ENCODE results near the gene CNKSR2.

CNKSR2 gene

DNA sequence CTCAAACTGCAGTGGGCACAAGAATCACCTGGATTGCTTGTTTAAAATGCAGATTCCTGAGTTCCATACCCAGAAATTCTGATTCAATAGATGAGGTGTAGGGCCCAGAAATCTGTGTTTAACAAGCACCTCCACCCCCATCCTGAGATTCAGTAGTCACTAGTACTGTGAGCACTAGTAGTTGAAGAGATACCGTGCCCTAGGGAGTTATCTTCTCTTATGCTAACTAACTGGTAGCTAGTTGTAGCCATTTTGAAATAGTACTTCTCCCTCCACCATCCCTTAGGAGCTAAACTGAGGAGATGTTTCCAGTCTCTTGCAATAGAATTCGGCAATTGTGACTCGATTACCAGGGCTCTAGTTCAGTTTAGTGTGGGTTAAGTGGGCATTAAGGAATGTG is 265.6 kb downstream of the CNKSR2 start:
- no peak overlapping the region for H3K4me2 ChIP-seq
- no peaks in the 10 kb centered on the region for H3K27me3 ChIP-seq

DNA sequence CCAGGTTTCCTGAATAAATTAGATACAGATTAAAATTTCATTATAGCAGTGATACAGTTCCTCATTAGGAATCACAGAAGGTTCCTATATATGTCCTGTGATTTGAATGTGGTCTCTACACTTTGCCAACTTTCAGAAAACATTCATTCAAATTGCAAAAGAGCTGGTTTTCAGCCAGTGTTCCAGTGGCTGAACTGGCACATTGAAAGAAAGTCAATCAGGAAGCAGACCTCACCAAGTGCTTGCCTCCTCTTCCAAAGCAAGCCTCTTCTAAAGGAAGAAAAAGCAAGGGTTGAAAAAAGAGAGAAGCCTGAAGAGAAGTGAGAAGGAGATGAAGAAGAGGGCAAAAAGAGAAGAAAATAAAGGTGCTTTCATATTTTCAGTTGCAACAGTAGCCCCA is 271.2 kb downstream of the CNKSR2 start:
- Histone ChIP-seq H3K4me1 (no peaks in the 10 kb centered on the region), H3K4me3 (no peak overlapping the region), H3K27ac (no peak overlapping the region), H4K20me1 (no peaks in the 10 kb centered on the region), H3K4me2 (no peak overlapping the region), H3K9me3 (no peaks in the 10 kb centered on the region), H3K36me3 (no peaks in the 10 kb centered on the region), H3K9ac (no peak overlapping the region), H3K27me3 (no peaks in the 10 kb centered on the region)
- TF ChIP-seq Cebpa-rat (IDR thresholded peaks at IDR 0.05): no peak

More for the DNA sequence above, 265.6 kb downstream of the CNKSR2 start:
- TF ChIP-seq Cebpa-rat (IDR thresholded peaks at IDR 0.05): no peak
- no peaks in the 10 kb centered on the region for H3K4me1 ChIP-seq
- H3K27ac ChIP-seq: no peak overlapping the region
- no peak overlapping the region for H3K9ac ChIP-seq
- H3K4me3 ChIP-seq: no peak overlapping the region
- H3K36me3 ChIP-seq: no peaks in the 10 kb centered on the region
- no peaks in the 10 kb centered on the region for H4K20me1 ChIP-seq
- no peaks in the 10 kb centered on the region for H3K9me3 ChIP-seq

DNA sequence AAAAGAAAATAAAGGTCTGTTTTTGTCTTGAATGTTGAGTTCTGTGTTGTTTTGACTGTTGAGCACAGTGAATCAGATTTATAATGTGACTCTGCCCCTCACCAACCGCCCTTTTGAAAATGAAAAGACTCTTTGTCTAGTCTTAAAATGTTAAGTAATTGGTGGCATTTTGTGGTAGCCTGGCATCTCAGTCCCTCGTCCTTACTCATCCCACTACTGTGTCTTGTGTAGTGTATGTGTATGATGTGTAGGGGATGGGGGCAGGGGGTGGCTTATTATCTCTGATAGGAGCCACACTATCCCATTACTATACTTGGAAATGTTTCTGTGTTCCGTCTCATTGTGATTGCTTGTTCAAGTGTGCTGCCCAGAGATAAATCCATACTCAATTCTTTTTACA is 271.7 kb downstream of the CNKSR2 start:
- Histone ChIP-seq H3K27ac (no peak overlapping the region), H3K9me3 (no peaks in the 10 kb centered on the region), H3K36me3 (no peaks in the 10 kb centered on the region), H3K4me3 (no peak overlapping the region), H4K20me1 (no peaks in the 10 kb centered on the region), H3K9ac (no peak overlapping the region), H3K4me1 (no peaks in the 10 kb centered on the region), H3K27me3 (no peaks in the 10 kb centered on the region), H3K4me2 (no peak overlapping the region)
- TF ChIP-seq Cebpa-rat (IDR thresholded peaks at IDR 0.05): no peak

DNA sequence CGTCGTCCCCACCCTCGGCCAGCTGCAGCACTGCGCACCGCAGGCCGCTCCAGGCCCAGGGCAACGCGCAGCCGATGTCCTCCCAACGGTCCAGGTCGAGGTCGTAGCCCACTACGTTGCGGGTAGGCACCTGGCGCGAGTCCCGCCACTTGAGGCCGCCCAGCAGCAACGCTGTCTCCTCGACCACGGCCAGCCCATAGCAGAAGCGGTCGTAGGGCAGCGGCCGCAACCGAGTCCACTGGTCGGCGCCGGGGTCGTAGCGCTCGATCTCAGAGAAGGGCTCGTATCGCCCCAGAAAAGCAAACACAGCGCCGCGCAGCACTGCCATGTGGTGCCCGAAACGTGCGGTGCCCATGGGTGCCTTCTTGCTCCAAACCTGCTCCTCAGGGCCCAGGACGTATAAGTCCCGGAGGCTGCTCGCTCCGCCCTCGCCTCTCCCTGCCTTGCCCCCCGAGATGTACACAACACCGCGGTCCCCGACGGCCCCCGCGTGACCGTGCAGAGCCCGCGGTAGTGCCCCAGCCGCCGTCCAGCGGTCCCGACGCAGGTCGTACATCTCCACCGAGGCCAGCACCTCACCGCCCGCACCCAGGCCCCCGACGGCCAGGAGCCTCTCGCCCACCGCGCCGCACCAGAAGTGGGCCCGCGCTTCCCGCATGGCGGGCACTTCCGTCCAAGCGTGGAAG is 281.8 kb downstream of the CNKSR2 start:
- Histone ChIP-seq H3K36me3 (peaks cover 20% of the 10 kb centered on the region; the same call in 1 of the 2 replicates), H3K4me3 (no peak overlapping the region), H3K4me2 (no peak overlapping the region), H3K9ac (no peak overlapping the region), H3K27ac (no peak overlapping the region), H3K27me3 (no peaks in the 10 kb centered on the region), H3K4me1 (no peaks in the 10 kb centered on the region), H3K9me3 (peaks cover 36% of the 10 kb centered on the region), H4K20me1 (no peaks in the 10 kb centered on the region)
- TF ChIP-seq Cebpa-rat (IDR thresholded peaks at IDR 0.05): no peak

DNA sequence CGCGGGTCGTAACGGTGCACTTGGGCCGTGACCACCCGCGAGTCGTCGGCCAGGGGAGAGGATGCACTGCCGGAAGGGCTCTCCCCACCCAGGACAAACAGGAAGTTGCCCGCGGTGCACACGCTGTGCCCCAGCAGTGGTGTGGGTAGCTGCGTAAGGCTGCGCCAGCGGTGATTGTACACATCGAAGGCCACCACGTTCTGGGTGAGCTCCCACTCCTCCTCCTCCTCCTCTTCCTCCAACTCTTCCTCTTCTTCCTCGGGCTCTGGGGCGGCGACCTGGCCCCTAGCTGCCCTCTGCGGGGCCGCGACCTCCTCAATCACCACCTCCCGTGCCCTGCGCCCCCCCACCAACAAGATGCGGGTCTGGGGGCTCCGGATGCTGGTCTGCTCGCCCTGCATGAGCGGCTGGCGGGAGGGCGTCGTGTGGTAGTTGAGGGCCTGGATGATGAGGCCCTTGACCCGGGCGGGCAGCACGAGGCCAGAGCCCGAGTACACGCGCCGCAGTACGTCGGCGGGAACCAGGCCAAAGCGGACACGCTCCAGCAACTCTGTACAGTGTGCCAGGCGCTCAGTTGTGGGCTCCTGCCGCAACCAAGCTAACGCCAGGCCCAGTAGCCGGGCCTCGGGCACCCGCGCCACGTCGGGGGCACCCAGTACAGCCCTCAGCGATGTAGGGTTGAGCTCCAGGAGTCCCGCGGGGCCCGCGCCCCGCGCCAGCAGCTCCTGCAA is 282.5 kb downstream of the CNKSR2 start:
- H3K36me3 ChIP-seq: peaks cover 20% of the 10 kb centered on the region; the same call in 1 of the 2 replicates
- H3K4me2 ChIP-seq: no peak overlapping the region
- no peak overlapping the region for H3K27ac ChIP-seq
- peaks cover 36% of the 10 kb centered on the region for H3K9me3 ChIP-seq
- no peaks in the 10 kb centered on the region for H3K4me1 ChIP-seq
- H3K4me3 ChIP-seq: peak overlapping the region; percentile 14; the same call in 1 of the 2 replicates
- H3K27me3 ChIP-seq: no peaks in the 10 kb centered on the region
- TF ChIP-seq Cebpa-rat (IDR thresholded peaks at IDR 0.05): no peak
- H3K9ac ChIP-seq: no peak overlapping the region
- H4K20me1 ChIP-seq: no peaks in the 10 kb centered on the region

DNA sequence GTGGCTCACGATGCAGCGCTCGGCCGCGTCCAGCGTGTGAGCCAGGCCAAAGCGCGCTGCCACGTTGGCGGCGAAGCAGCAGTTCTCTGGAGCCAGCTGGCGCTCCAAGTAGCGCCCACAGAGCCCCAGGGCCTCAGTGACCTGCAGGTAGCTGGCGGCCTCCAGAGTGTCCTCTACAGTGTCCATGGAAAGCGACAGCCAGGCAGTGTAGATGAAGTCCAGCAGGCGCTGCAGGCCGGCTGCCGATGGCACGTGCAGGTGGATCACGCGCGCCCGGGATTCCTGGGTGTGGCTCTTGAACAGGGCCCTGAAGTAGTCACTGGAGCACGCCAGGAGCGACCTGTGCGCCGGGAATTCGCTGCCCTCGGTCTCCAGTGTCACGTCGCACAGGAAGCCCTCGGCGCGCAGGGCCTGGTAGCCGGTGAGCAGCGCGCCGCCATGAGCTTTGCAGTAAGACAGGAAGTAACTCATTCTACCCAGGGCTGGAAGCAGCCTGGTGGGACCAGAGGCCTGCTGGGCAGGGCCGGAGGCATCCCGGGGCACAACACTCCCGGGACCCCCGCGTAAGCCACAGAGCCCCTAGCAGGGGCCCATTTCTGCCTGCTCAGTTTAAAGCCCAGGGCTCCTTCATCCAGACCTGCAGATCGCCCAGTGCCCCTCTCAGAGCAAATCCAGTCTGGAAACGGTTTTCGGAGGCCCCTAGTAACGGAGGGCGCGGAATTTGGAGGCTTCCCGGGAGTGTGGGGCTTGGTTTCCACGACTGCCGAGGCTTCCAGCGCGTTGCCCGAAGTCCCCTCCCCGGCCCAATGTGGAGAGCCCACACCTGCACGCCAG is 283.3 kb downstream of the CNKSR2 start:
- Histone ChIP-seq H3K9me3 (peaks cover 36% of the 10 kb centered on the region), H3K9ac (no peak overlapping the region), H3K27ac (no peak overlapping the region), H3K36me3 (peaks cover 20% of the 10 kb centered on the region; the same call in 1 of the 2 replicates), H3K27me3 (no peaks in the 10 kb centered on the region), H3K4me3 (peak overlapping the region; percentile 14; the same call in 1 of the 2 replicates), H4K20me1 (no peaks in the 10 kb centered on the region), H3K4me2 (no peak overlapping the region), H3K4me1 (no peaks in the 10 kb centered on the region)
- TF ChIP-seq Cebpa-rat (IDR thresholded peaks at IDR 0.05): no peak

DNA sequence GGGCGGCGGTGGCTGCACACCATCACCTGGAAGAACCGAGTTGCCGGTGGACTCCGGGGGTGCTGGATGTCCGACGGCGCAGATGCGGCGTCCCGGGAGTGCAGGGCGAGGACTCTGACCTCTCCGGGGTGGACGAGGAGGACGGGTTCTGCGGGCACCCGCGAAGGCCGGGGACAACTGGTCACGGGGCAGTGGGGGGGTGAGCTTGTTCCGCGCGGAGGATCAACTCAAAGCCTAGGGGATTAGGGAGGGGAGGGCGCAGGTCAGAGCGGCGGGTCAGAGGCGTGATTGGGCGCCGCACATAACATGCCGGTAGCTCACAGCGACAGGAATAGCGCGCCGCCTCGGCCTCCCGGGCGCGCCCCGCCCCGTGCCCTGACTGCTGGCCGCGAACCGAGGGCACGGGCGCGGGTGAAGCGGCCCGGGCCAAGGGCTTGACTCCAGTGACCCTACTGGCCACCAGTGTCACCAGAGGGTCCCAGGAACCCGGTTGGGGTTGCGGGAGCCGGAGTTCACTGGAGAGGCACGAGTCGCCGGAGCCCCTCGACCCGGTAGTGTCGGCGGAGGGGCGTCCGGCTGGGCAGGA is 284.0 kb downstream of the CNKSR2 start, which contains the start of gene KLHL34:
Gene KLHL34 (minus strand): TSS at position 179 of the 586 bp plus-strand sequence. CDS start 542 bp downstream, outside the sequence.
- Histone ChIP-seq H3K4me3 (peak within 1 kb of the TSS; percentile 14; the same call in 1 of the 2 replicates), H3K36me3 (peaks cover 20% of the 10 kb centered on the region; the same call in 1 of the 2 replicates), H3K4me1 (no peaks in the 10 kb centered on the region), H3K9ac (no peak within 1 kb of the TSS), H3K4me2 (no peak within 1 kb of the TSS), H3K27ac (no peak within 1 kb of the TSS), H3K27me3 (no peaks in the 10 kb centered on the region), H4K20me1 (no peaks in the 10 kb centered on the region), H3K9me3 (peaks cover 36% of the 10 kb centered on the region)
- TF ChIP-seq Cebpa-rat (IDR thresholded peaks at IDR 0.05): no peak

DNA sequence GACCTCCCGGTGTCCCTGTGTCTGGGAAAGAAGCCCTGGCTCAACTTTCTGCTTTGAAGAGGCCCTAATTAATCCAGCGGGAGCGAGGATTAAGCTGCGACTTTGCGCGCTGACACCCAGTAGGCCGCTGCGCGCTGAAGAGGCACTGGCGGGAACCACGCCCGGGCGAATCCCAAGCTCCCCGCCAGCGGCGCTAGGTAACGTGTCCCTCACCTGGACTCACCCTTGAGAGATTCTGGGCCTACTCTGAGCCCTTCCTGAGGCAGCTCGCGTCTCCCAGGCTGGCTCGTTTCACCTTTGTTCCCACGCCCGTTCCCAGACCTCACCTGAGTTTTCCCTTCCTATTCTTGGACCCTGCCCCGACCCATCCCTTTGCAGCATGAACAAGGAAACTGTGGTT is 284.5 kb downstream of the CNKSR2 start:
- no peak for TF ChIP-seq Cebpa-rat (IDR thresholded peaks at IDR 0.05)
- Histone ChIP-seq H4K20me1 (no peaks in the 10 kb centered on the region), H3K4me3 (no peak overlapping the region), H3K4me1 (no peaks in the 10 kb centered on the region), H3K36me3 (peaks cover 20% of the 10 kb centered on the region; the same call in 1 of the 2 replicates), H3K9ac (no peak overlapping the region), H3K4me2 (no peak overlapping the region), H3K27ac (no peak overlapping the region), H3K27me3 (no peaks in the 10 kb centered on the region), H3K9me3 (peaks cover 36% of the 10 kb centered on the region)

DNA sequence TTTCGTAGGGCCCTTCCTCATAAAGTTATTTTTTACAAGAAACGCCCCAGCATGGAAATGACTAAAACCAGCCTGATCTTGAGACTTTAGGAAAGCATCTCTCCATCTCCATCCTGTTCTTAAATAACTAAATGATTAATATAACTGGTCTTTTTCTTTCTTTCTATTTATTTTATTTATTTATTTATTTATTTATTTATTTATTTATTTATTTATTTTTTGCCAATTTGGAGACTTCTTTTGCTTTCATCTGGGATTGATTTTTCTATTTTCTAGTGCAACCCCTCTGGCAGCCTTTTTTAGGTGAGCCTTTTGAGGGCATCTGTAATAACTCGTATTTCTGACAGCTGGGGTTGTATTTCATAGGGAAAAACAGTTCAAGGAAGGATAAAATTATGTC is 285.1 kb downstream of the CNKSR2 start:
- Histone ChIP-seq H4K20me1 (no peaks in the 10 kb centered on the region), H3K9ac (no peak overlapping the region), H3K27me3 (no peaks in the 10 kb centered on the region), H3K4me3 (no peak overlapping the region), H3K36me3 (peaks cover 20% of the 10 kb centered on the region; the same call in 1 of the 2 replicates), H3K4me2 (no peak overlapping the region), H3K9me3 (peaks cover 36% of the 10 kb centered on the region), H3K27ac (no peak overlapping the region), H3K4me1 (no peaks in the 10 kb centered on the region)
- TF ChIP-seq Cebpa-rat (IDR thresholded peaks at IDR 0.05): no peak
